NCI-H510A (cell line): ENCODE measurements around the gene ADRB1.

Source experiments
- DNase-seq: peaks from one replicate; lab custom pipeline; 2025; lab: John Stamatoyannopoulos, UW

Gene ADRB1

GRCh38 chr10:114094795-114095194, 51.1 kb downstream of the ADRB1 start:
- DNase-seq: no peak

DNA sequence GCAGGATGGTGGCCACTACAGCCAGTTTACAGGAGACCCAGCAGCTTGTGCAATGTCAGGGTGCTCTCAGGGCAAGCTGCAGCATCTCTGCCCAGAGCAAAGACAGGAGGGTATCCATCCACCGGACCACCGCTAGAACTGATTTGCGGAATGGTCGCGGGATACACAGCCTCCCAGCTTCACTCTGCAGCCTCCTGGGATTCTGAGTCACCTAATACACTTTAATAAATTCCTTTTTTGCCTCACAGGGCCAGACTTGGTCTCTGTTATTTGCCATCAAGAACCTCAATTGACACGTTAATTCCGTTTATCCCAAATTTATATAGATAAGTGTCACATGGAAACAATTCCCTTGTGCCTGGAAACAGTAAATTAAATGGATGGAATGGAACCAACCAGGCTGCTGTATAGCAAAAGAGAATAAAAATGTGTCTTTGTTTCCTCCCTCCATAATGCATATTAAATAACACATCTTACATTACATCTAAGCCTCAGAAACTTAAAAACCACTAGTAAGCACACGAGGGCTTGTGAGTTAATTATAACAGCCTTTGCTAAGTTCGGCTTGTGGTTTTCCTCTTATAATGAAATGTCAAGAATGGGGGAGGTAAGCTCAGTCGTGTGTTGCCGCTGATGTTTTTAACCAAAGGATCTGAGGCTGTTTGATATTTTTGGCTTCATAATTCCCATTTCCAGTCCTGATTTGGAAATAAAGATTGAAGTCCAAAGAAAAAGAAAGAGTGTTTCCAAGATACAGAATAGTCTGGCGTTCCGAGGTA, 52.1 kb downstream of the ADRB1 start:
- DNase-seq: no peak
